Nucleus accumbens (tissue), 56 donors: ENCODE measurements around the gene FAM227A.

Source experiments
- DNase-seq, 56 donors: peaks; one replicate each; lab custom pipeline; 2025; lab: John Stamatoyannopoulos, UW

Gene FAM227A

DNA sequence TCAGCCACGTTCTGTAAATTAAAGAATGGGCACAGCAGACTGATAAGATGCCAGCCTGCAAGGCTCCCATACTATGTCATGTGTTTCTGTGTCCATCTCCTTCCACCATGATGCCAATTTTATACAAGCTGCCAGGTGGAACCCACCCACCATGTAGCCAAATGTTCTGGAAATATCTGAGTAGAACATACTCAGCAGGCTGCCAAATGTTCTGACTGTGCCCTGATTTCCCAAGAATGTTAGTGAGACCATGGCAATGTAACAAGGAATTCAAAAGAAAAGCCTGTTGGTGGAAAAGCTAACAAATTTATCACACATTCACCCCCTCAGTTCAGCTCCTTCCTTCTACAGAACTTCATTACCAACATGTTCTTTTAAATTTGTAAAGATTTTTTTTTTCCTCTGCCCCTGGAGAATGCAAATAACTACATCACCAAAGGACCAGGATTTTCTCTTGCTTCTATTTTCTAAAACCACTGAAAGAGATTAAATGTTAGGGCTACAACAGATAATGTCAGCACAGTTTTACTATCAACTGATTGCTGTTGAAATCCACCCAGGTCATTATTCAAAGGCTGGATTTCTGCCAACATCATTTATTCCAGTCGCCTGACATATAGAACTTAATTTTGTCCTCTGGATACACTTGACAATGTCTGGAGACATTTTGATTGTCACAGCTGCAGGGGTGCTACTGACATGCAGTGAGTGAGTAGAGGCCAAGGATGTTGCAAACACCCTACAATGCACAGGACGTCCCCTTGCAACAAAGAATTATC, 89.3 kb downstream of the FAM227A start:
- DNase-seq, result no peak

DNA sequence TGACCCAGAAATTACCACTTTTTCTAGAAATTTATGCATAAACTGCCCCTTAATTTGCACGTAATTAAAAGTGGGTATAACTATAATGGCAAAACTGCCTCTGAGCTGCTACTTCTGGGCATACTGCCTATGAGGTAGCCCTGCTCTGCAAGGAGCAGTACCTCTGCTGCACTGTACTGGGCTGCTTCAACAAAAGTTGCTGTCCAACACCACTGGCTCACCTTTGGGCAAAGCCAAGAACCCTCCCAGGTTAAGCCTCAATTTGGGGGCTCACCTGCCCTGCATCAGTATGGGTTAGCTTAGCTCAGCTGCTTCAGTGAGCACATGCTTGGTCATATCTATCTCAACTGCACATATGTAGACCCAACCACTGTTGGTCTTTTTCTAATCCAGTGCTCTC, 90.8 kb downstream of the FAM227A start:
- no peak for DNase-seq

DNA sequence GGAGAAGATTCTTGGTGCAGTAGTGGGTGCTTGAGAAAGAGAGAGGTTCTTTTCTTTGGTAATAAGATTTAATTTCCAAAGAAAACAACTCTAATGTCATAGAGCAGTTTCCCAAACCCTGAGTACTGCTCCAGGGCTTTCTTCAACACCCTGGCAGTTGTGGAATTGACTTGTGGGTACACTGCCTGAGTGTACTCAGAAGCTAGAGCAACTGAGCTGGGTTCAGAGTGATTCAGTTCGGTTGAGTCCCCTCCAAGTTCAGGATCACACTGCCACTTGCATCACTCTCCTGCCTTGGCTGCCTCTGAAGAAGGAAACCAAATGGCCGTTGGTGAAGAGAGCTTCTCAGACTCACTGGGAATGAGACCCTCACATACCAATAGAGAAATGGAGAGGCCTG, 91.5 kb downstream of the FAM227A start:
- no peak for DNase-seq

GRCh38 chr22:38554281-38554680, 101.9 kb downstream of the FAM227A start:
- DNase-seq, result no peak

GRCh38 chr22:38549101-38549894, 106.9 kb downstream of the FAM227A start:
- no peak for DNase-seq

- DNase-seq, result no peak
These were observed 115.5 kb downstream of the FAM227A start for GRCh38 chr22:38540701-38541100.

DNA sequence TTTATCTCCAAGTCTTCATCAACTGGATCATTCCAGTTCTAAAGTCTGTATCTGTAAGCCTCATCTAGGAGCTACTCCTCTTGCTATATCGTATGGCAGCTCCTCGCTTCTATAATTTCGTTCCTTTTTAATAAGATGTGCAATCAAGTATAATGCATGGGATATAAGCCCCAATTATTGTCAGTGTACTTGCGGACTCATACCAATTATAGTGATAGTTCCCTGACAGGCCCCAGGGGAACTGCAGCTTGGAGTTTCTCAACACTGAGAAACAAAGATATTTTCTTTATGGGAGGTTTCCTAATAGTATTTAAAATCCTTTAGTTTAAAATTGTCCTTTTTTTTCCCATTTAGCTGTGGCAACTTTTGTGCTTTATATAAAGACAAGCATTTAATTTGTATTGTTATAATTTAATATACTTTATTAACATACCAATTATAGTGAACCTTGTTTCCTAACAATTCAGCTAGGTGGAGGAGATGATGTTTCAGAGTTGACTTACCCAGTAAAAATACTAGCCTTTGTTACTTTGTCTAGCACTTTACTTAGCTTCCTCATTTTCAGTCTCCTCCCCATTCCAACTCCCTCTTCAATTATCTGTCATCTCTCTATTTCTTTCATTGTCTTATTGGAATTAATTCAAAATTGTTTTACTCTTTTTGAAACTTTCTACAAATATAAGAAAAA, 124.8 kb downstream of the FAM227A start:
- no peak for DNase-seq
